ENCODE results near the gene CCNC.

The CCNC gene

GRCh38 chr6:99563056-99563723 lies 5.3 kb downstream of the CCNC start:
- no peak overlapping the region for H3K4me3 ChIP-seq (ENCODE audit: low read depth, low read length)
- no peak for DNase-seq (ENCODE audit: low read depth)
- no peak for TF ChIP-seq CTCF (IDR thresholded peaks at IDR 0.05; ENCODE audit: low read depth, low read length, missing control alignments)
- in situ Hi-C loops (cut with HindIII; ENCODE audit: low sequenced_read_pairs): no loop called here

GRCh38 chr6:99560668-99561067 lies 7.8 kb downstream of the CCNC start:
- TF ChIP-seq CTCF (IDR thresholded peaks at IDR 0.05; ENCODE audit: low read depth, low read length, missing control alignments): no peak
- H3K4me3 ChIP-seq (ENCODE audit: low read depth, low read length): no peak overlapping the region
- DNase-seq (ENCODE audit: low read depth): no peak
- in situ Hi-C loops (cut with HindIII; ENCODE audit: low sequenced_read_pairs): no loop called here

GRCh38 chr6:99559057-99559456 lies 9.4 kb downstream of the CCNC start:
- in situ Hi-C loops (cut with HindIII; ENCODE audit: low sequenced_read_pairs): no loop called here
- H3K4me3 ChIP-seq (ENCODE audit: low read depth, low read length): no peak overlapping the region
- no peak for TF ChIP-seq CTCF (IDR thresholded peaks at IDR 0.05; ENCODE audit: low read depth, low read length, missing control alignments)
- no peak for DNase-seq (ENCODE audit: low read depth)

GRCh38 chr6:99553888-99554287 lies 14.6 kb downstream of the CCNC start:
- in situ Hi-C loops (cut with HindIII; ENCODE audit: low sequenced_read_pairs): no loop called here
- no peak overlapping the region for H3K4me3 ChIP-seq (ENCODE audit: low read depth, low read length)
- DNase-seq (ENCODE audit: low read depth): no peak
- TF ChIP-seq CTCF (IDR thresholded peaks at IDR 0.05; ENCODE audit: low read depth, low read length, missing control alignments): no peak

GRCh38 chr6:99550046-99550748 lies 18.3 kb downstream of the CCNC start:
- no peak for TF ChIP-seq CTCF (IDR thresholded peaks at IDR 0.05; ENCODE audit: low read depth, low read length, missing control alignments)
- in situ Hi-C loops (cut with HindIII; ENCODE audit: low sequenced_read_pairs): no loop called here

GRCh38 chr6:99548706-99549105 lies 19.8 kb downstream of the CCNC start:
- no peak overlapping the region for H3K4me3 ChIP-seq (ENCODE audit: low read depth, low read length)
- TF ChIP-seq CTCF (IDR thresholded peaks at IDR 0.05; ENCODE audit: low read depth, low read length, missing control alignments): no peak
- in situ Hi-C loops (cut with HindIII; ENCODE audit: low sequenced_read_pairs): no loop called here
- no peak for DNase-seq (ENCODE audit: low read depth)

More at GRCh38 chr6:99550046-99550748, 18.3 kb downstream of the CCNC start:
- H3K4me3 ChIP-seq (ENCODE audit: low read depth, low read length): no peak overlapping the region
- no peak for DNase-seq (ENCODE audit: low read depth)
